OCI-LY1 (cell line): Measurements from ENCODE around the gene STK24.

Source experiments
- H2AFZ ChIP-seq: fragments of 200-600 bp; sonication (generic), shearing (Covaris generic); 2 replicates; pipeline ENCODE4 v1.6.0; 2014; ENCODE audit warnings: antibody characterized with exemption, mild to moderate bottlenecking, low read length
- H3F3A ChIP-seq: fragments of 200-600 bp; sonication (generic), shearing (Covaris generic); 2 replicates; pipeline ENCODE4 v1.6.0; 2014; ENCODE audit warnings: mild to moderate bottlenecking, antibody characterized with exemption, low read length, moderate library complexity; ENCODE audit not compliant: insufficient read depth
- H3K27ac ChIP-seq: fragments of 200-600 bp; sonication (generic); 2 replicates; pipeline ENCODE4 v1.5.1; 2014; ENCODE audit warnings: low read length, mixed run types, mild to moderate bottlenecking, low read depth; ENCODE audit not compliant: poor library complexity, severe bottlenecking
- H3K27me3 ChIP-seq: fragments of 200-600 bp; sonication (generic); 2 replicates; pipeline ENCODE4 v1.6.0; 2014; ENCODE audit warnings: antibody characterized with exemption, mild to moderate bottlenecking, low read length, moderate library complexity; ENCODE audit not compliant: insufficient read depth
- H3K36me3 ChIP-seq: fragments of 200-600 bp; sonication (generic); 2 replicates; pipeline ENCODE4 v1.6.1; 2014; ENCODE audit warnings: mild to moderate bottlenecking, antibody characterized with exemption, low read length, moderate library complexity, mixed read lengths; ENCODE audit not compliant: insufficient read depth
- H3K4me1 ChIP-seq: fragments of 200-600 bp; sonication (generic); 2 replicates; pipeline ENCODE4 v1.5.1; 2014; ENCODE audit warnings: mild to moderate bottlenecking, low read length, moderate library complexity; ENCODE audit not compliant: insufficient read depth, severe bottlenecking
- H3K4me2 ChIP-seq: fragments of 200-600 bp; sonication (generic), shearing (Covaris generic); 2 replicates; pipeline ENCODE4 v1.6.1; 2014; ENCODE audit warnings: low read length
- H3K4me3 ChIP-seq: fragments of 200-600 bp; sonication (generic); 2 replicates; pipeline ENCODE4 v1.5.1; 2014; ENCODE audit warnings: low read length, low read depth, mild to moderate bottlenecking, mixed read lengths; ENCODE audit not compliant: poor library complexity, severe bottlenecking
- H3K79me2 ChIP-seq: fragments of 200-600 bp; shearing (Covaris generic); 2 replicates; pipeline ENCODE4 v1.6.1; 2016; ENCODE audit warnings: mixed run types, low read length, mixed read lengths; ENCODE audit not compliant: insufficient read depth
- H3K9ac ChIP-seq: fragments of 200-600 bp; sonication (generic), shearing (Covaris generic); 2 replicates; pipeline ENCODE4 v1.6.1; 2014; ENCODE audit warnings: mild to moderate bottlenecking, low read length, mixed read lengths
- H3K9me2 ChIP-seq: fragments of 200-600 bp; sonication (generic), shearing (Covaris generic); 2 replicates; pipeline ENCODE4 v1.6.1; 2014; ENCODE audit warnings: low read depth, mild to moderate bottlenecking, low read length, mixed read lengths
- H3K9me3 ChIP-seq: fragments of 200-600 bp; shearing (Covaris generic); 2 replicates; pipeline ENCODE4 v1.6.1; 2014; ENCODE audit warnings: low read length, mixed read lengths
- H4K20me1 ChIP-seq: fragments of 200-600 bp; sonication (generic), shearing (Covaris generic); 2 replicates; pipeline ENCODE4 v1.6.0; 2016; ENCODE audit warnings: mild to moderate bottlenecking, low read length; ENCODE audit not compliant: insufficient read depth
- EZH2 ChIP-seq: fragments of 200-600 bp; sonication (generic), shearing (Covaris generic); IDR thresholded peaks from 2 replicates; pipeline ENCODE4 v1.8.0; 2017; ENCODE audit warnings: borderline replicate concordance, mixed run types, mild to moderate bottlenecking, antibody characterized with exemption, low read length, moderate library complexity, mixed read lengths
- TF ChIP-seq, protein P1 (sequence below): fragments of 200-600 bp; sonication (generic), shearing (Covaris generic); IDR thresholded peaks from 2 replicates; pipeline ENCODE4 v1.5.1; 2017; ENCODE audit warnings: mild to moderate bottlenecking, antibody characterized with exemption, low read length, moderate library complexity, mixed read lengths

STK24 gene

DNA sequence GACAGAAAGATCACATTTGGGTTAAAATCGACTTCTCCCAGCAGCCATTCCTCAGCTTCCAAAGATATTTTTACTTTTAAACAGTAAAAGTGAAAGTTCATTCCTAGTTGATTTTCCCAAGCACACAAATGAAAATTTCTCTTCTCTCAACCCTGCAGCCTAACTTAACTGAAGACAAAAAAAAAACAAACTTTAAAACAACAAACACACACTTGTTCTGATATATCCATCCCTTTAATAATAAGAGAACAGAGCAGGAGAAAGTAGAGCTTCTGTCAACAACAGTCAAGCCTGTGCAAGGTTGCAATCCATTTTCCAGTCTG is 72.9 kb downstream of the STK24 start:
- Histone ChIP-seq H3K36me3 (peaks cover 8% of the 10 kb centered on the region; the same call in 1 of the 2 replicates), H3K4me1 (peaks cover under 1% of the 10 kb centered on the region), H3K27me3 (no peaks in the 10 kb centered on the region), H3K27ac (no peak overlapping the region), H3F3A (no peaks in the 10 kb centered on the region), H3K9me2 (no peaks in the 10 kb centered on the region), H3K4me3 (no peak overlapping the region), H3K4me2 (no peak overlapping the region), H4K20me1 (0 out of 2 replicates have a peak, but pooled peaks cover 2% of the 10 kb centered on the region), H3K9me3 (no peaks in the 10 kb centered on the region), H2AFZ (no peak overlapping the region), H3K79me2 (peaks cover 29% of the 10 kb centered on the region), H3K9ac (no peak overlapping the region)
- no peak for TF ChIP-seq EZH2

DNA sequence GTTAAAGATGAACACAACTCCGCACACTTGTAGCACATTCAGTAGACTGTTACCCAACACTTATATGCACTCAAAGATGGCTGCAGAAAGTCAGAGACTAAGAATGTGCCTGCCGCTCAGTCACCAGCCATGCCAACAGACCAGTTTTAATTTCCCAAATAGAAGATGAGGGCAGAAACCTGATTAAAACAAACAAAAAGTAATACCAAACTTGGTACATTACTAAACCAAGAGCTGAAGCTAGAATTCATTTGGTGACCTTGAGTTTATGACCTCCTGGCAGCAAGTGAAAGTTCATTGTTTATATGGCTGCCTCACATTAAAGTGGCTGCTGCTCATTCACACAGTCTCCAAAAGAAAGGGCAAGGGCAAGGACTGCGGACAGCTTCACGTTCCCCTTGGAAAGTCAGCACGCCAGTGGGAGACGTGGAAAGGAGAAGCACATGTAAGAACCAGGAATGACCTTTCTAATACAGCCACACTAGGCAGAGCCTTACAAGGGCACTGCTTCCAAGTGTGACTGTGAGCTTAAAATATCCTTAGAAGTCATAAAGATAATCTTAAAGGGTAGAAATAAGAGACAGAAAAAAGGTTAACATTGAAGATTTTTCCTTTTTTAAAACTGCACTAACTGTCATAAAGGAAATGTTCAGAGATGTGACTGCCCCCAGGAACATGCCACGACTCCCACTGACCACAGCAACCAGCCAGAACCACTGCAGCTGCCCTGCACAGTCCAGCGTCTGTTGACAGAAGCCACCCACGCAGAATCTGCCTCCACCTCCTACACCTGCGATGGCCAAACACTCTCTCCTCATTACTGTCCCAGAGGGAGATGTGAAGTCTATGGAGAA is 73.5 kb downstream of the STK24 start:
- Histone ChIP-seq H3K9me2 (no peaks in the 10 kb centered on the region), H2AFZ (no peak overlapping the region), H4K20me1 (0 out of 2 replicates have a peak, but pooled peaks cover 2% of the 10 kb centered on the region), H3K79me2 (peaks cover 23% of the 10 kb centered on the region), H3K27ac (no peak overlapping the region), H3K4me3 (no peak overlapping the region), H3K9ac (no peak overlapping the region), H3K4me2 (no peak overlapping the region), H3F3A (no peaks in the 10 kb centered on the region), H3K36me3 (peaks cover 8% of the 10 kb centered on the region; the same call in 1 of the 2 replicates), H3K4me1 (no peaks in the 10 kb centered on the region), H3K27me3 (no peaks in the 10 kb centered on the region), H3K9me3 (no peaks in the 10 kb centered on the region)
- no peak for TF ChIP-seq EZH2
- TF ChIP-seq, protein P1, sequence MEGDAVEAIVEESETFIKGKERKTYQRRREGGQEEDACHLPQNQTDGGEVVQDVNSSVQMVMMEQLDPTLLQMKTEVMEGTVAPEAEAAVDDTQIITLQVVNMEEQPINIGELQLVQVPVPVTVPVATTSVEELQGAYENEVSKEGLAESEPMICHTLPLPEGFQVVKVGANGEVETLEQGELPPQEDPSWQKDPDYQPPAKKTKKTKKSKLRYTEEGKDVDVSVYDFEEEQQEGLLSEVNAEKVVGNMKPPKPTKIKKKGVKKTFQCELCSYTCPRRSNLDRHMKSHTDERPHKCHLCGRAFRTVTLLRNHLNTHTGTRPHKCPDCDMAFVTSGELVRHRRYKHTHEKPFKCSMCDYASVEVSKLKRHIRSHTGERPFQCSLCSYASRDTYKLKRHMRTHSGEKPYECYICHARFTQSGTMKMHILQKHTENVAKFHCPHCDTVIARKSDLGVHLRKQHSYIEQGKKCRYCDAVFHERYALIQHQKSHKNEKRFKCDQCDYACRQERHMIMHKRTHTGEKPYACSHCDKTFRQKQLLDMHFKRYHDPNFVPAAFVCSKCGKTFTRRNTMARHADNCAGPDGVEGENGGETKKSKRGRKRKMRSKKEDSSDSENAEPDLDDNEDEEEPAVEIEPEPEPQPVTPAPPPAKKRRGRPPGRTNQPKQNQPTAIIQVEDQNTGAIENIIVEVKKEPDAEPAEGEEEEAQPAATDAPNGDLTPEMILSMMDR, result no peak

DNA sequence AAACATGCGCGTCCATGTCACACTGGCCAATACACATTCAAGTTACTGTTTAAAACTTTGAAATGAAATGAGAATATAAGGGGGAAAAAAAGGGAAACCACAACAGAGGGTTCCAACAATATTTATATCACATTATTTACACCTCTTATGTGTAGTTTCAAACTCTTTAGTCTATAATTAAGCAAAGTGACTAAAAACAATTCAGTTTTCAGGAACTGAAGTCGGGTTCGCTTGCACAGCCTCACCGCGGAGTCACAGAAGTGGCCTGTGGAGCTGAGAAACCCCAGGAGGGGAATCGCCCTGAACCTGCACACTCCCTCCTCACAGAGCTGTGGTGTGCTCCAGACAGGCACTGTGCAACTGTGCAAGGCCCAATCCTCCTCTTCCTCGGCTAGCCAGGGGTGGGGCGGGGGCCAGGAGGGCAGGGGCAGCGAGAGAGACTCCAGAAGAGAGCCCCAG is 75.9 kb downstream of the STK24 start:
- Histone ChIP-seq H3K27me3 (no peaks in the 10 kb centered on the region), H3K79me2 (peaks cover 6% of the 10 kb centered on the region; the same call in 1 of the 2 replicates), H3K4me1 (no peaks in the 10 kb centered on the region), H3K27ac (no peak overlapping the region), H3K9me3 (no peaks in the 10 kb centered on the region), H3F3A (no peaks in the 10 kb centered on the region), H2AFZ (no peak overlapping the region), H3K4me3 (no peak overlapping the region), H3K9ac (no peak overlapping the region), H3K4me2 (no peak overlapping the region), H3K9me2 (no peaks in the 10 kb centered on the region), H4K20me1 (0 out of 2 replicates have a peak, but pooled peaks cover 2% of the 10 kb centered on the region), H3K36me3 (peaks cover 8% of the 10 kb centered on the region; the same call in 1 of the 2 replicates)
- no peak for TF ChIP-seq EZH2
- TF ChIP-seq, protein P1, result no peak
